ENCODE data around the gene BBS2.

BBS2 gene

GRCh38 chr16:56478281-56479049 is 41.4 kb downstream of the BBS2 start:
- DNase-seq: no peak
- peak; percentile 54 for ATAC-seq

DNA sequence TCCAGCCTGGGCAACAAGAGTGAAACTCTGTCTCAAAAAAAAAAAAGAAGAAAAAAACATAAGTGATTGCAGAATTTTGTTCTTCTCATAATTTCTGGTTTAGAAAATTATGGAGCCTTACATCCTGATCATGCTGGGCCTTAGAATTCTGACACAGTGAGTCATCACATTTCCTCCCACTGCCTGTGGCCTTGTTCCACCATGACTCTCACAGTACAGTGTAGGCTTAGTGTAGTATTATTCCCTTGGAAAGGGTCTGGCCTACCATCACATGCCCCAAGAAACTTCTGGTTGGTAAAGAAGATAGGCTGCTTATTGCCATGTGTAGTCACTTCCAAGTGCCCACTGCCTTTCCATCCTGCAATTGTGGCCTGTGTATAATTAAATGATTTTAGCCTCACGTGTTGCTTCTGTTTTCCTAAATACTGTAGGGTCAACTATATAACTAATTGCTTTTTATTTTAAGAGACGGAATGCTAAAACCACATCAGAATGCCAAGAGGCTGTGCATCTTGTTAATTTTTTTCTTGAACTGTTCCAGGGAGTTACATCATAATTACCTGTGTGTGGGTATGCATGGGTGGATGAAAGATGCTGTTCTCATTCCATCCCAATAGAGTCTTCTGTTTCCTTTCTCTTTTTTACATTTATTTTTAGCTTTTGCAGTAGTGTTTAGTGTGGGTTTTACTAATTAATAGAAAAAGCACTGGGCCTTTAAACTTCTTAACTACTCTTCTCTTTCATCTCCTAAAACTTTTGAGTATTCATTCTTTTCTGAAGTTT is 42.5 kb downstream of the BBS2 start:
- DNase-seq (no peak), ATAC-seq (peak; percentile 79)

DNA sequence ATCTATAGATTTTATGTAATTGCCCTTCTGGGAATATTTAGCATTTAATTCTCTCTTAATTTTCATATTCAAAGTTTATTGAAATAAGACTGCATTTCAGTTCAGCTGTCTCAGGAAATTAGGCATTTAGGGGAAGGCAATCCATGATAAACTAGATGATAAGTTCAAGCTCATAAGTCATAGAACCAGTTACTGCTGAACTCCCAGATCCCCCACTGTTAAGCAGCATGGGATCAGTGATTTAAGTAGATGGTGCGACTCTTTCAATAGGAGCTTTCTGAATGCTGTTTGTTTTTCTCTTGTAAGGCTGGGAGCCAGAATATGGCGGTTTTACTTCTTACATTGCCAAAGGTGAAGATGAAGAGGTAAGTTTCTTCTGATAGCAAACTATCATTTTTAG is 44.6 kb downstream of the BBS2 start:
- ATAC-seq: no peak
- DNase-seq: no peak

GRCh38 chr16:56470666-56471065 is 49.2 kb downstream of the BBS2 start:
- ATAC-seq (no peak), DNase-seq (no peak)

DNA sequence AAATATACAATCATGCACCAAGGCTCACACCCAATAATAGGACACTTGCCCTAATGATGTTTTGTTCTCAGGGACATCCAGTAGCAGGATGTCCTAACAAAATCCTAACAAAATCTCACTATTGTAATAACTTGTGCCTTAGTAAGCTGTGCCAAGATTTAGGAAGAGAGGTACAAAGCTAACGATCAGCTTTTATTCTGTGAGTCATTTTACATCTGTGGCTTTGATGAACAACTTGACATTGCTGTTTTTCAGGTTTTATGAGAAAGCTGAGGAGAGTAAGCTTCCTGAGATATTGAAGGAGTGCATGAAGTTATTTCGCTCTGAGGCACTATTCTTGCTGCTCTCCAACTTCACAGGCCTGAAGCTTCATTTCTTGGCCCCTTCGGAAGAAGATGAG is 49.6 kb downstream of the BBS2 start:
- ATAC-seq (no peak), DNase-seq (no peak)

GRCh38 chr16:56469748-56470147 is 50.1 kb downstream of the BBS2 start:
- ATAC-seq: no peak
- no peak for DNase-seq

DNA sequence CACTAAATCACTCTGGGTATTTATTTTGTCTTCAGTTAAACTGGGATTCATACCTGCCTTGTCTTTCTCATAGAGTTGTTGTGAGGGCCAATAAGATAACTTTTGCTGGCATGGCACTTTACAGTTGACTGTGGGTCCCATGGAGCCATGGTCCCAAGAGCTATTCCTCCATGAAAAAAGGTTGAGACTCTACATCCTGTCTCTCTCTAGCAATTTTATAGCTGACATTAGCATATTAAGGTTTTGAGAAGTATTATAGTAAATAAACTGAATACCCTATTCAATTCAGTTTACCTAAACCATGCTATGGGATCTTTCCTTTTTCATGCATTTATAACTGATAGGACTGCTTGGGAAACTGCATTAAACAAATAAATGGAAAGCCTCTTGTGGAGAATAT is 51.0 kb downstream of the BBS2 start:
- no peak for DNase-seq
- ATAC-seq: no peak

GRCh38 chr16:56466344-56466743 is 53.5 kb downstream of the BBS2 start:
- ATAC-seq (no peak), DNase-seq (no peak)

DNA sequence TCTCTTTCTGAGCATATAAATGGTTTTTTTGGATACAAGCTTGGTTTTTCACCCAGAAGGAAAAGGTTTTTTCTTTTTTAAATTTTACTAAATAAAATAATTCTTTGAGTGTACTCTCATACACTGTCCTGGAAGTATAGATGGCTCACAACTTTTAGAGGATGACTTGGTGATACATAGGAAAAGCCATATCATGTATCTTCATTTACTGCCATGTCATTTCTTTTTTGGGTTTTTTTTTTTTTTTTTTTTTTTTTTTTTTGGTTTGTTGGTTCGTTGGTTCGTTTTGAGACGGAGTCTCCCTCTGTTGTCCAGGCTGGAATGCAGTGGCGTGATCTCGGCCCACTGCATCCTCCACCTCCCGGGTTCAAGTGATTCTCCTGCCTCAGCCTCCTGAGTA is 56.7 kb downstream of the BBS2 start:
- DNase-seq (no peak), ATAC-seq (no peak)

DNA sequence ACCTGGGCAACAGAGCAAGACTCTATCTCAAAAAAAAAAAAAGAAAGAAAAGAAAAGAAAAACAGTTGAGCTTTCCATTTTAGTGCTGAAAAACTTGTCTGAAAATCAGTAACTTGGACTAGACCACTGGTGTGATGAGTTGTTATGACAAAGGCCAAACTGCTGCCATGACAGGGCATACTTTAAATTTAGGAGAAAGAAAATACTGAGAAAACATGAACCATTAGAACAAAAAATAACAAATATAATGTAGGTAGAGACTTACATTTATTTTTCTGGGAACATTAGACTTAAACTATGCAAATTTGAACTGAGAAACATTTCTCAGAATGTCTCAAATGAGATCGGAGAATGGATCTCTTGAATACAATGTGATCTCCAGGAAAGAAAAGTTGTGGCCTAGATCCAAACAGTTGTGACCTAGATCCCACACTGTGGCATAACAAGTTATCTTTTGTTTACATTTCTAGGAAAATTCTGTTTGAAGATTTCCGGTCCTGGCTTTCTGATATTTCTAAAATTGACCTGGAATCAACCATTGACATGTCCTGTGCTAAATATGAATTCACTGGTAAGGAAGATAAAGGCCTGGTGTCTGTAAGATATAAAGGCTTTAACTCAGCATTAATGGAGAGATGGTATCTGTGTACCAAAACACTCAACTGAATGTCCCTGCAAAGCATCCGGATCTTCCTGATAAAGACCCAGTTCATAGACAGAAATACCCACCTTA is 57.6 kb downstream of the BBS2 start:
- no peak for ATAC-seq
- DNase-seq: no peak

GRCh38 chr16:56460101-56460500 is 59.7 kb downstream of the BBS2 start:
- no peak for DNase-seq
- no peak for ATAC-seq

DNA sequence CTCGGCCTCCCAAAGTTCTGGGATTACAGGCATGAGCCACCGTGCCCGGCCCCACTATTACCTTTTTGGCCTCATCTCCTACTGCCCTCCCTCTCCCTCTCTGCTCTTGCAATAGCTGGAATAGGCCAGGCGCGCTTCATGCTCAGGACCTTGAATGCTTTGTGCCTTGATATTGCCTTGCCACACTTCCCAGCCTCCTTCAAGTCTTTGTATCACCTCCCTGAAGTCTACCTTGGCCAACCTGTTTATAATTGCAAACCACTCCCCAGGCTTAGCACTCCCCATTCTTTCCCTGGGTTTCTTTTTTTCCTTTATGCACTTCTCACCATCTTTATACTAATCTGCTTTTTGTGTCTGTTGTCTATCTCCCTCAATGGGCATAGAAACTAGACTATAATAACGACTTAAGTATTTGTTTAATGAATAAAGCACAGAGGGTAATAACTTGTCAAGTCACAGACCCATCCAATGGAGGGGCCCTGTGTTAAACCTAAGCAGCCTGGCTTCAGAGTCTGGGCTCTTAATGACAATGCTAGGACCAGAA is 61.8 kb downstream of the BBS2 start:
- no peak for ATAC-seq

DNA sequence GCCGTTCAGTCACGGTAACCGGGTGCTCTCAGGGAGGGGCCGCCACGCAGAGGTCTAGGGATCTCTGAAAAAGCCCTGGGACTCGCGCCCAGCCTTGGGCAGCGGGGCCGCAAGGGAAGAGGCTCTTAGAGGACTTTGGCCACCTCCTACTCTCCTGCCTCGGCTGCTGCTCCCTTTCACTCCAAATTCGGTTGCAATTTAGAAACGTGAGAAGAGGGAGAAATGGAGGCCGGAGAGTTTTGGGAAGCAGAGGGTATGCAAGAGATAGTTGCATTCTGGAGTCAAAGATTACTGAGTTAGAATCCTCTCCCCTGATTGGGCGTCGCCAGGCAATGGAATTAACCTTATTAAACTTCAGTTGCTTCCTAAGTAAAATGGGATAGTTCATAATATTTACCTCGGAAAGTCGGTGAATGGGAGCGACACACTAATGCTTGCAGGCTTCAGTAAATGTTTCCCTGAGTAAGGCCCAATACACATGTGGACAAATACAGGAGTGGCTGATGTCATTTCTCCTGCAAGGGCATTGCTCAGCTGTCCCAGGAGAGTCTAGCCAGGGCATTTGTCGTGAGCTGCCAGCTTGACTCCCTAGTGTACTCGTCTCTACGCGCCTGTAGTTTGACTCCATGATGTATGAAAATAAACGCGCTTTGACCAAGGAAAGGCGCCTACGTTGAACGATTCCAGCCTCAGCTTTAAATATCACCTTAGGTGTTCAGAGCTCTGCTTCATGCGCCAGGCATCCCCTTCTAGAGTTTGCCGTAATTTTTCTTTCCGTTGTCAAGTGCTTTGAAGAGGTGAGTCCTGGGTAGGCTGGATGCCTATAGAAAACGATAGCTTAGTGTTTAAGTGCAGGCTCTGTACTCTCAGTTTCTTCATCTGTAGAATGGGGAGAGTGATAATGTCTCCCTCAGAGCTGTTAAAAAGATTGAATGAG is 67.8 kb downstream of the BBS2 start:
- peak; percentile 26 for ATAC-seq
- no peak for DNase-seq

More for the DNA sequence above, 61.8 kb downstream of the BBS2 start:
- no peak for DNase-seq

DNA sequence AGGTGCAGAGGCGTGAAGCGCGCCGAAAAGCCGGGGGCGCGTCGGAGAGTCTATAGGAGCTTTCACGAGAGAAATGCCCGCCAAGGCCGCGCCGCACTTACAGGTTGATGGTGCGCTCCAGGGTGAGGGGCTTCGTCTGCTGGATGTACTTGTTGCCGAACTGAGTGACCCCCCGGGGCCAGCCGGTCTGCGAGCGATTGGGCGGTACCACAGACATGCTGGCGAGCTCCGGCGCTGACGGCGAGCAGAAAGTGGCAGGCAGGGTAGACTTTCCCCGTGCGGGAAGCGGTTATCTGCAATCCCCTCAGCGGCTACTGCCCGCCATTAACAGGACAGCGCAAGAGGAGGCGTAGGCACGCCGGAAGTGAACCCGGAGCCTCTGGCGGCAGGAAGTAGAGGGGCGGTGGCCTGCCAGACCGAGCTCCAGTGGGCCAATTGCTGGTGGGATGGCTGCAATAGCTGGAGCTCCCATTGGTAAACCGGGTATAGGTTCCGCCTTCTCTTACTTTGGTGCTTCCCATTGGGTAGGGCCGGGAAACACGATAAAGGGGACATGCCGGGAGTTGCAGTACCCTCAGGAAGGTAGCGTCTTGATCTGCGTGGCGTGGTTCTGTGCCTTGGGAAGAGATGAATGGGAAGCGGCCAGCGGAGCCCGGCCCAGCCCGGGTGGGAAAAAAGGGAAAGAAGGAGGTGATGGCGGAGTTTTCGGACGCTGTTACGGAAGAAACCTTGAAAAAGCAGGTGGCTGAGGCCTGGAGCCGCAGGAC is 68.7 kb downstream of the BBS2 start, which contains the start of the genes NUDT21 and OGFOD1:
Gene NUDT21, minus strand, starts transcription at position 347 of the 767 bp plus-strand sequence. Its CDS starts 130 bp downstream, at position 217.
Gene OGFOD1, plus strand, starts transcription at position 569 of the 767 bp plus-strand sequence. Its CDS starts 59 bp downstream, at position 628.
- ATAC-seq (peak; percentile 99), DNase-seq (peak; percentile 89)

- DNase-seq (no peak), ATAC-seq (no peak)
These were observed 69.4 kb downstream of the BBS2 start for GRCh38 chr16:56450275-56450985.

DNA sequence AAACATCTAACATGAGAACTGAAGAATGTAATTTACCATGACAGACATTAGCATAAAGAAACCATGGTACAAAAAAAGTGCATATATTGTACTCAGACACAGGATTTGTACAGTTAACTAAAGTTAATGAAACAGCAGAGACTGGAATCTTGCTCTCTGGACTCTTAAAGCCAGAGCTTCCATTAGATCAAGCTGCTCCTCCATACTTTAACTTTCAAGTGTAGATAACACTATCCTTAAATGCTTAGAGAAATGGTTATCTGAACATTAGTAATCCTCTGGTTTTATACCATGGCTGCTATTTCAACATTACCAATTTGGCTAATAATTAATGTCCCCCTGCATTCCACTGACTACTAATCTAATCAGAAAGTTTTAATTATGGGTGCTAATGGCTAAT is 71.8 kb downstream of the BBS2 start:
- ATAC-seq: no peak
- no peak for DNase-seq

GRCh38 chr16:56447286-56447685 is 72.5 kb downstream of the BBS2 start:
- ATAC-seq: no peak
- no peak for DNase-seq

DNA sequence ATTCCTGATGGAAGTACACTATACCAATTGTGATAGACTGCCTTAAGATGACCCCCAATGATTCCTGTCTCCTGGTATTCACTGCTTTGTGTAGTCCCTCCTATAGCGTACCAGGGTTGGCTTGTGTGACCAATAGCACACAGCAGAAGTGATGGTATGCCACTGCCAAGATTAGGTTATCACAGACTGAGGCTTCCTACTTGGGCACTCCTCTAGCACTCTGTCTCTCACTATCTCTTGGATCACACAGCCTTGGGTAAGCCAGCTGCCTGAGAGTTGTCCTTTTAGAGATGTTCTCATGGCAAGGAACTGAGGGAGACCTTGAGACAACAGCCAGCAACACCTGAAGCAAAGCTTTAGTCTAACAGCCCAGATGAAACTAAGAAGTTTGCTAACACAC is 81.8 kb downstream of the BBS2 start:
- DNase-seq (no peak), ATAC-seq (no peak)

DNA sequence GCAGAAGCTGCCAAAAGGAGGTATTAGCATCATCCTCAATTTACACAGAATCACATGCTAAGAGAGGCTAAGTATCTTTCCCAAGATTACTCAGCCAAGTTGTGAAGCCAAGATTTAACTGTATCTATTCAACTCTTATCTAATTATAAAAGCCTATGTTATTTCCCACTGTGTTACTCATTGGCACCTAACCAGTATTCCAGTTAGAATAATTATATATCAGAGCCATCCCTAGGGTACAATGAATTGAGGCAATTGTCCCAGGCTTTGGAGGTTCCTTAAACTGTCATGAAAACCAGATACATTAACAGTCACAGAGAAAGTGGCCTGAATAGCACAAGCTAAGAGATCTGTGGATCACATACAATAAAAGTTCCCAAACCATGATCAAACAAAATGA is 83.6 kb downstream of the BBS2 start:
- no peak for ATAC-seq
- DNase-seq: no peak
